Epithelial cell of proximal tubule (primary cell): ENCODE measurements around the gene ATP11C. TPM values are rescaled to one million over a fixed set of nuclear protein-coding genes. Genes with fewer than 3 reads are reported as not detected.
"Not testable (repeated sequence)": the region's sequence is repeated elsewhere in the genome, so short reads cannot be mapped to it uniquely, and the experiment has no call there.

Source experiments
- DNase-seq: peaks from one replicate; pipeline ENCODE4 v3.0.0-alpha.2; 2011; ENCODE audit warnings: low read depth
- H3K4me3 ChIP-seq: 2 replicates; pipeline ENCODE4 v1.5.1; 2011; ENCODE audit warnings: low read depth, mild to moderate bottlenecking, low read length
- CTCF ChIP-seq: conservative IDR thresholded peaks from 2 replicates; pipeline ENCODE4 v1.5.1; 2012; ENCODE audit warnings: low read depth, mild to moderate bottlenecking, low read length
- total RNA-seq: library from RNA; depleted of rRNA; stranded (reverse); fragments of >200 nt; gene quantifications from 2 replicates; pipeline ENCODE4 v1.2.3, GENCODE V29; 2015

ATP11C gene
- total RNA-seq, 1 donor from 2014 or later = 19.4 TPM

DNA sequence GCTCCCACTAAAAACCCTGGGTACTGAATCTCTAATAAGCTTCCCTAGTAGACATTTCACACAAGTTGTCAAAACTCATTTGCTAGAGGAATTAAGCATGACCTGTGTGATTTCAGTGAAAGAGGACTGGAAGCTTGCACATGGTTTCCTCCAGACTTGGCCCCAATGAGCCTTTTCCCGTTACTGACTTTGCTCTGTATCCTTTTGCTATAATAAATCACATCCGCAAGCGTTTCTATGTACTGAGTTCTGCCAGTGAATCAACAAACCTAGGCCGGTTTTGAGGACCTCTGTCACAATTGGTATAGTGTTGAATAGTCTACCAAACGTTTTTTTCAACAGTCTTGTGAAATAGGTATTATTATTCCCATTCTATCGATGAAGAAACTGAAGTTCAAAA, 8.2 kb downstream of the ATP11C start:
- no peak for TF ChIP-seq CTCF
- no peak for DNase-seq
- H3K4me3 ChIP-seq = no peak overlapping the region

DNA sequence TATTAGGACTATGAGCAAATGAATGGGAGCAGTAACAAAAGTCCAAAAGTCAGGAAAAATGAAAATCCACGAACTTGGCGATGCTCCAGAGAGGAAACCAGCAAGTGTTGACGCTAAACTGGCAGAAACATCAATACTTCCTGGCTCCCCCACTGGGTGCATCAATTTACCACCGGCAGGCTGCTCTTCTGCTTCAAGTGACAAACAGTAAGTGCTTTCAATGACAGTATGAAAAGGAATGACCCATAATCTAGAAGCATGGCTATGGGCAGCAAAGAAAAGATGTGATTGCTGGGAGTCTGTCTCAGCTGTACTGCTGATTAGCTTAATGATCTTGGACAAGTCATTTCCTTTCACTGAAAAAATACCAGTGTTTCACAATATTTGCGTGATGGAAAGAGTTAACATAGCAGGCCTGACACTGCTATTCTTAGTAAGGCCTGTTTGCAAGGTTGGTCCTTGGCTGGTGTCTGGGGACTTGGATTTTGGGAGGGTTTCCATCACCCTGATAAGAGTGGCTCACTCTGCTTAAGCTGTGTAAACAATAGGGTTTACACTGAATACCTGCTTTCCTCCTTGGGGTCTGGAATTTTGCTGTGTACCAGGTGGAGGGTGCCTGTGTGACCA, 8.7 kb downstream of the ATP11C start:
- no peak for DNase-seq
- no peak overlapping the region for H3K4me3 ChIP-seq
- TF ChIP-seq CTCF = no peak

- not testable (repeated sequence) for H3K4me3 ChIP-seq, DNase-seq
Measured at GRCh38 chrX:139921142-139921541, 11.7 kb downstream of the ATP11C start.

GRCh38 chrX:139920316-139920715, 12.5 kb downstream of the ATP11C start:
- no peak overlapping the region for H3K4me3 ChIP-seq
- no peak for DNase-seq
- TF ChIP-seq CTCF = no peak

DNA sequence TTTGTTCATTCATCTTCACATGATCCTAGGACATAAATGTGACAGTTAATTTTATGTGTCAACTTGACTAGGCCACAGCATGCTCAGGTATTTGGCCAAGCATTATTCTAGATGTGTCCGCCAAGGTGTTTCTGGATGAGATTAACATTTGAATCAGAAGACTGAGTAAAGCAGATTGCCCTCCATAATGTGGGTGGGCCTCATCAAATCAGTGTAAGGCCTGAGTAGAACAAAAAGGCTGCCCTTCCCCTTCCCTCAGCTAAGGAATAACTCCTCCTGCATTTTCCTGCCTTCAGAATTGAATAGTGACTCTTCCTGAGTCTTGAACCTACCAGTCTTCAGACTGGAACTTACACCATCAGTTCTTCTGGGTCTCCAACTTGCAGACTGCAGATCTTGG, 18.4 kb downstream of the ATP11C start:
- DNase-seq = no peak
- H3K4me3 ChIP-seq = no peak overlapping the region

DNA sequence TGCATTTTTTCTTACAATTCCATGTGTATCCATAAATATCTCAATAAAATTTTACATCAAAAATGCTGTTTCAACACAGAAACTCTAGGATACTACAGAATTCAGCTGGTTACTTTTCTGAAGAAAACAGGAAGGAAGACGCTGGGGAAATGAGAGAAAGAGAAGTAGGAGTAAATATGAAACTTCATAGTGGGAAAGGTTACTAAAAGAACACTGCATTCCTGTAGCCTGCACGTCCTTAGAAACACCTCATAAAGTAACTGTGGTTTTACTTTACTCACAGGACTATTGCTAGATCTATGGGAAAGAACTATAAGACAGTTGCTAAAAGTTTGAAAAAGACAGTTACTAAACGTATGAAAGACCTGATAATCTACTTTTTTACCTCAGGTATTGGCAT, 23.1 kb downstream of the ATP11C start:
- TF ChIP-seq CTCF = no peak
- no peak overlapping the region for H3K4me3 ChIP-seq
- no peak for DNase-seq

More for the DNA sequence above, 18.4 kb downstream of the ATP11C start:
- no peak for TF ChIP-seq CTCF

DNA sequence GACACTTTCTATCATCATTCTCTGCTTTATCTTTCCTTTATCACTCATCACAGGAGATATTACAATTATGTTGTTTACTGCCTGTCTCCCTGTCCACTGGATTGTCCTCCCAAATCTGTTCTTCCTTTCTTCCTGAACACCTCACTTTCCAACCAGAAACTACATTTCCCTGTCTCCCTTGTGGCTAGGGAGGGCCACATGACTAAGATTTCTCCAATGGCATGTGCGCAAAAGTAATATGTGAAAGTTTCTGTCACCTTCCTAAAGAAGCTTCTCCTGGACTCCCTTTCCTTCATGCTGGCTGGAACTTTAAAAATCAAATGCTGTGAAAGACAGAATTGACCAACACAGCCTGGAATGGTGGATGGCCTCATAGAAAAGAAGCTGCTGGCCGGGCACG, 25.8 kb downstream of the ATP11C start:
- H3K4me3 ChIP-seq = no peak overlapping the region
- TF ChIP-seq CTCF = no peak
- no peak for DNase-seq
